HepG2 (cell line): Measurements from ENCODE around the gene NPW. TPM values are rescaled to one million over a fixed set of nuclear protein-coding genes. Genes with fewer than 3 reads are reported as not detected.
A peak's percentile ranks its signal among the peaks of the same experiment; 100 is the strongest.

Source experiments
- HES4 ChIP-seq: sonication (generic); formaldehyde crosslinking; IDR thresholded peaks from 2 replicates; pipeline ENCODE4 v1.9.0; 2021; ENCODE audit warnings: mild to moderate bottlenecking, missing genetic modification reagents, borderline replicate concordance
- HMGA1 ChIP-seq: sonication (generic); formaldehyde crosslinking; conservative IDR thresholded peaks from 2 replicates; pipeline ENCODE4 v1.4.0; 2020; ENCODE audit warnings: missing genetic modification reagents
- HOXA7 ChIP-seq: sonication (generic); formaldehyde crosslinking; IDR thresholded peaks from 2 replicates; pipeline ENCODE4 v1.8.1; 2022; ENCODE audit warnings: mild to moderate bottlenecking, missing genetic modification reagents, moderate library complexity
- ISL2 ChIP-seq: sonication (generic); formaldehyde crosslinking; IDR thresholded peaks from 2 replicates; pipeline ENCODE4 v1.5.0; 2020; ENCODE audit warnings: missing genetic modification reagents
- MEF2D ChIP-seq: sonication (generic); formaldehyde crosslinking; IDR thresholded peaks from 2 replicates; pipeline ENCODE4 v1.5.1; 2020; ENCODE audit warnings: mild to moderate bottlenecking, missing genetic modification reagents
- RFX3 ChIP-seq: IDR thresholded peaks from 2 replicates; pipeline ENCODE4 v1.6.1; 2016; ENCODE audit warnings: missing biosample characterization, missing genetic modification reagents
- SALL1 ChIP-seq: sonication (generic); formaldehyde crosslinking; IDR thresholded peaks from 2 replicates; pipeline ENCODE4 v1.8.0; 2022; ENCODE audit warnings: mild to moderate bottlenecking, missing genetic modification reagents
- ZNF235 ChIP-seq: sonication (generic); formaldehyde crosslinking; IDR thresholded peaks from 2 replicates; pipeline ENCODE4 v1.8.1; 2023; ENCODE audit warnings: mild to moderate bottlenecking, missing genetic modification reagents, borderline replicate concordance
- ZNF337 ChIP-seq: sonication (generic); formaldehyde crosslinking; IDR thresholded peaks from 2 replicates; pipeline ENCODE4 v1.5.1; 2020; ENCODE audit warnings: missing genetic modification reagents, low read depth, mild to moderate bottlenecking, borderline replicate concordance
- ZNF543 ChIP-seq: sonication (generic); formaldehyde crosslinking; IDR thresholded peaks from 2 replicates; pipeline ENCODE4 v1.4.0; 2020; ENCODE audit warnings: mild to moderate bottlenecking, missing genetic modification reagents
- ZNF605 ChIP-seq: sonication (generic); formaldehyde crosslinking; IDR thresholded peaks from 2 replicates; pipeline ENCODE4 v1.8.0; 2022; ENCODE audit warnings: mild to moderate bottlenecking, missing genetic modification reagents
- ZNF660 ChIP-seq: sonication (generic); formaldehyde crosslinking; IDR thresholded peaks from 2 replicates; pipeline ENCODE4 v1.5.1; 2020; ENCODE audit warnings: mild to moderate bottlenecking, low read depth, missing genetic modification reagents, borderline replicate concordance
- polyA plus RNA-seq, 8 experiments: library from polyadenylated mRNA; depleted of rRNA in 3 of 8; stranded (reverse) in 7 of 8; unstranded in 1 of 8; fragments of >200 nt; fragmentation: Illumina TruSeq in 4 of 8; extraction: Trizol in 4 of 8; gene quantifications; 2 replicates each; pipeline versions ENCODE4 v1.2.1 to v1.2.3, GENCODE V29; 2011 to 2016; ENCODE audit warnings: low read depth in 4 of 8, missing spikeins in 1 of 8, mixed read lengths in 1 of 8; ENCODE audit not compliant: insufficient read depth in 1 of 8
- total RNA-seq, 5 experiments: library from RNA; depleted of rRNA; stranded (reverse); fragments of >200 nt; fragmentation: Illumina TruSeq; extraction: Trizol; gene quantifications; 2 replicates each; pipeline ENCODE4 v1.2.3, GENCODE V29; 2016; ENCODE audit warnings: low read depth in 1 of 5
- TF ChIP-seq, protein P1 (sequence below): IDR thresholded peaks from 2 replicates; pipeline ENCODE4 v1.6.1; 2018; ENCODE audit warnings: missing genetic modification reagents
- TF ChIP-seq, protein P2 (sequence below), 2 experiments: sonication (generic) in 1 of 2; formaldehyde crosslinking in 1 of 2; IDR thresholded peaks; 2 replicates each; pipeline versions ENCODE4 v1.5.1 to v1.6.1; 2011 to 2020; ENCODE audit warnings: borderline replicate concordance in 1 of 2, low read depth in 1 of 2, low read length in 1 of 2, mild to moderate bottlenecking in 1 of 2, missing genetic modification reagents in 1 of 2, moderate library complexity in 1 of 2
- TF ChIP-seq, protein P3 (sequence below): sonication (generic); formaldehyde crosslinking; conservative IDR thresholded peaks from 2 replicates; pipeline ENCODE4 v1.4.0; 2020; ENCODE audit warnings: missing genetic modification reagents
- TF ChIP-seq, protein P4 (sequence below): sonication (generic); formaldehyde crosslinking; conservative IDR thresholded peaks from 2 replicates; pipeline ENCODE4 v1.4.0; 2020; ENCODE audit warnings: missing genetic modification reagents
- TF ChIP-seq, protein P5 (sequence below): IDR thresholded peaks from 2 replicates; pipeline ENCODE4 v1.6.1; 2016; ENCODE audit warnings: low read depth

NPW gene
- total and polyA plus RNA-seq, 2 of the 13 experiments (the other 11 are each of a cell fraction or from before 2014, with no cell fraction given) = 0.24 to 0.97 TPM

DNA sequence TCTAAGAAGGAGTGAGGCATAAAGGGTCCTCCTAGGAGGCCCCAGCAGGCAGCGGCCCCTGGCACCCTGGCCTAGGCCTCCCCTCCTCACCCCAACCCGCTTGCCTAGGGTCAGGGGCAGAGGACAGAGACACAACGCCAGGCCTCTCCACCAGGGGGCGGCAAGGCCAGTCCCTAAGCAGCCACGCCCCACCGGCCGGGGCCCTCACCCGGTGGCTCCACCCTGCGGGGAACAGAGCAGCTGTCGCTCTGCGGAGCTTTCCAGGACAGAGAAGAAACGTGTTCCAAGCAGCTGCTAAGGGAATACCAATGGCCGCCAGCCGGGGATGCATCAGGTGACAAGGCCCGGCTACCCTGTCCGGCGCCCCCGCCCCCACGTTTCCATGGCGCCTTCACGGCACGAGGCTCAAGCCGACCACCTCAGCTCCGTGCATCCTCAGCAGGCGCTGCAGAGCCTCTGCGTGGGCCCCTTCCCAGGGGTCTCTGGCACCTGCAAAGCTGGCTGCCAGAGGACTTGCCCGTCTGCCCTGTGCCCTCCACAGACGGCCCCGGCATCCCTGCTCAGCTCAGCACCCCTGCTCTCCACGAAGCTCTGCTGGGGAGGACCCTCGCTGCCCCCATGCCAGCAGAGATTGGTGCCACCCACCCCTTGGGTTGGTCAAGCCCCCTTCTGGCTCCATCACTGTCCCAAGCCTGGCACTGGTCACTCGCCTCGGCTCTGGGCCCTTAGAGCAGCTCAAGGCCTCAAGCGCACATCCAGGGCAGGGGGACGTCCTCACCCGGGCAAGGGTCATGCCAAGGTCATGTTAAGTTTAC is 15.6 kb upstream of the NPW start (continued):
- TF ChIP-seq, protein P1, sequence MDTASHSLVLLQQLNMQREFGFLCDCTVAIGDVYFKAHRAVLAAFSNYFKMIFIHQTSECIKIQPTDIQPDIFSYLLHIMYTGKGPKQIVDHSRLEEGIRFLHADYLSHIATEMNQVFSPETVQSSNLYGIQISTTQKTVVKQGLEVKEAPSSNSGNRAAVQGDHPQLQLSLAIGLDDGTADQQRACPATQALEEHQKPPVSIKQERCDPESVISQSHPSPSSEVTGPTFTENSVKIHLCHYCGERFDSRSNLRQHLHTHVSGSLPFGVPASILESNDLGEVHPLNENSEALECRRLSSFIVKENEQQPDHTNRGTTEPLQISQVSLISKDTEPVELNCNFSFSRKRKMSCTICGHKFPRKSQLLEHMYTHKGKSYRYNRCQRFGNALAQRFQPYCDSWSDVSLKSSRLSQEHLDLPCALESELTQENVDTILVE (CRISPR knock-in tag) = peak; percentile 63; the same call in 1 of the 2 replicates
- TF ChIP-seq ZNF605 (CRISPR knock-in tag) (no peak), SALL1 (CRISPR knock-in tag) (peak; percentile 73), ZNF543 (CRISPR knock-in tag) (no peak), HES4 (no peak), ZNF235 (CRISPR knock-in tag) (no peak), MEF2D (CRISPR knock-in tag) (0 out of 2 replicates have a peak, but pooled peaks have one; percentile 35), ZNF337 (CRISPR knock-in tag) (no peak), RFX3 (CRISPR knock-in tag) (no peak), HMGA1 (CRISPR knock-in tag) (no peak), ZNF660 (CRISPR knock-in tag) (no peak), HOXA7 (no peak), ISL2 (CRISPR knock-in tag) (no peak)
- TF ChIP-seq, protein P2, sequence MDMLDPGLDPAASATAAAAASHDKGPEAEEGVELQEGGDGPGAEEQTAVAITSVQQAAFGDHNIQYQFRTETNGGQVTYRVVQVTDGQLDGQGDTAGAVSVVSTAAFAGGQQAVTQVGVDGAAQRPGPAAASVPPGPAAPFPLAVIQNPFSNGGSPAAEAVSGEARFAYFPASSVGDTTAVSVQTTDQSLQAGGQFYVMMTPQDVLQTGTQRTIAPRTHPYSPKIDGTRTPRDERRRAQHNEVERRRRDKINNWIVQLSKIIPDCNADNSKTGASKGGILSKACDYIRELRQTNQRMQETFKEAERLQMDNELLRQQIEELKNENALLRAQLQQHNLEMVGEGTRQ (IDR thresholded peaks at IDR 0.05; ENCODE audit: low read depth, low read length) = no peak
- TF ChIP-seq, protein P2 (CRISPR knock-in tag; IDR thresholded peaks at IDR 0.05; ENCODE audit: borderline replicate concordance) = no peak
- TF ChIP-seq, protein P3, sequence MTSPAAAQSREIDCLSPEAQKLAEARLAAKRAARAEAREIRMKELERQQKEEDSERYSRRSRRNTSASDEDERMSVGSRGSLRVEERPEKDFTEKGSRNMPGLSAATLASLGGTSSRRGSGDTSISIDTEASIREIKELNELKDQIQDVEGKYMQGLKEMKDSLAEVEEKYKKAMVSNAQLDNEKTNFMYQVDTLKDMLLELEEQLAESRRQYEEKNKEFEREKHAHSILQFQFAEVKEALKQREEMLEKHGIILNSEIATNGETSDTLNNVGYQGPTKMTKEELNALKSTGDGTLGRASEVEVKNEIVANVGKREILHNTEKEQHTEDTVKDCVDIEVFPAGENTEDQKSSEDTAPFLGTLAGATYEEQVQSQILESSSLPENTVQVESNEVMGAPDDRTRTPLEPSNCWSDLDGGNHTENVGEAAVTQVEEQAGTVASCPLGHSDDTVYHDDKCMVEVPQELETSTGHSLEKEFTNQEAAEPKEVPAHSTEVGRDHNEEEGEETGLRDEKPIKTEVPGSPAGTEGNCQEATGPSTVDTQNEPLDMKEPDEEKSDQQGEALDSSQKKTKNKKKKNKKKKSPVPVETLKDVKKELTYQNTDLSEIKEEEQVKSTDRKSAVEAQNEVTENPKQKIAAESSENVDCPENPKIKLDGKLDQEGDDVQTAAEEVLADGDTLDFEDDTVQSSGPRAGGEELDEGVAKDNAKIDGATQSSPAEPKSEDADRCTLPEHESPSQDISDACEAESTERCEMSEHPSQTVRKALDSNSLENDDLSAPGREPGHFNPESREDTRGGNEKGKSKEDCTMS (CRISPR knock-in tag) = no peak
- TF ChIP-seq, protein P4, sequence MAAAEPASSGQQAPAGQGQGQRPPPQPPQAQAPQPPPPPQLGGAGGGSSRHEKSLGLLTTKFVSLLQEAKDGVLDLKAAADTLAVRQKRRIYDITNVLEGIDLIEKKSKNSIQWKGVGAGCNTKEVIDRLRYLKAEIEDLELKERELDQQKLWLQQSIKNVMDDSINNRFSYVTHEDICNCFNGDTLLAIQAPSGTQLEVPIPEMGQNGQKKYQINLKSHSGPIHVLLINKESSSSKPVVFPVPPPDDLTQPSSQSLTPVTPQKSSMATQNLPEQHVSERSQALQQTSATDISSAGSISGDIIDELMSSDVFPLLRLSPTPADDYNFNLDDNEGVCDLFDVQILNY = no peak
- TF ChIP-seq, protein P5, sequence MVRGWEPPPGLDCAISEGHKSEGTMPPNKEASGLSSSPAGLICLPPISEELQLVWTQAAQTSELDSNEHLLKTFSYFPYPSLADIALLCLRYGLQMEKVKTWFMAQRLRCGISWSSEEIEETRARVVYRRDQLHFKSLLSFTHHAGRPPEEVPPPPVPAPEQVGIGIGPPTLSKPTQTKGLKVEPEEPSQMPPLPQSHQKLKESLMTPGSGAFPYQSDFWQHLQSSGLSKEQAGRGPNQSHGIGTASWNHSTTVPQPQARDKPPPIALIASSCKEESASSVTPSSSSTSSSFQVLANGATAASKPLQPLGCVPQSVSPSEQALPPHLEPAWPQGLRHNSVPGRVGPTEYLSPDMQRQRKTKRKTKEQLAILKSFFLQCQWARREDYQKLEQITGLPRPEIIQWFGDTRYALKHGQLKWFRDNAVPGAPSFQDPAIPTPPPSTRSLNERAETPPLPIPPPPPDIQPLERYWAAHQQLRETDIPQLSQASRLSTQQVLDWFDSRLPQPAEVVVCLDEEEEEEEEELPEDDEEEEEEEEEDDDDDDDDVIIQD (CRISPR knock-in tag) = peak; percentile 31; the same call in 1 of the 2 replicates
